Smooth muscle cell of the brain vasculature (primary cell): Measurements from ENCODE around the gene PCED1B.
"Not testable (repeated sequence)": the region's sequence is repeated elsewhere in the genome, so short reads cannot be mapped to it uniquely, and the experiment has no call there.

Source experiments
- DNase-seq: peaks from one replicate; pipeline ENCODE4 v3.0.0-alpha.2; 2012; ENCODE audit warnings: low read depth, low spot score

PCED1B gene

DNA sequence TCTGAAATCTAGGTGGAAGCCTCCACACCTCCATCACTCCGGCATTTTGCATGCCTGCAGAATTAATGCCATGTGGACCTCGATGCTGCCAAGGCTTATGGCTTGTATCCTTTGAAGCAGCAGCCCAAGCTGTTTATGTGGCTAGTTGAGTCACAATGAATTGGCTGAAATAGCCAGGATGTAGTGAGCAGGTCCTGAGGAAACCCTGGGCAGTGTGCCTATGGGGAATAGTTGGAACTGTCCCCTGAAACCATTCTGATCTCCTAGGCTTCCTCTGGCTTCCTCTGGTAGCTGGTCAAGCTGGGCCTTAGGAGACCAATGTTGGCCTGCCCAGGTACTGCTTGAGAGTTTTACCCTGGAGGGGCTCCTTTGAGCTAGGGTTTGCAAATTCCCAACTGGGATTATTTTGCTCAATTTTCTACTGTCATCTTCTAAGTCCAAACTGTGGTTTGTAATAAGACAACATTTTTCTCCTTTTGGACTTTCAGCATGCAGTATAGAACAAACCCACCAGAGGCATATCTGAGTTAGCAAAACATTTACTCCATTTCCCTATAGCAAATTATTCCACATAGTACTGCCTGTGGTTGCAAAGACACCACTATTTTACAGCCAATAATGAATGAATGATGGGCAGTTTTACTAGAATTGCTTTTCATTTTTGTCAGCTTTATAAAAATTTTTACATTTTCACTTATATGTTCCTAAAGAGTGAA lies 85.5 kb downstream of the PCED1B start:
- DNase-seq, result no peak

DNA sequence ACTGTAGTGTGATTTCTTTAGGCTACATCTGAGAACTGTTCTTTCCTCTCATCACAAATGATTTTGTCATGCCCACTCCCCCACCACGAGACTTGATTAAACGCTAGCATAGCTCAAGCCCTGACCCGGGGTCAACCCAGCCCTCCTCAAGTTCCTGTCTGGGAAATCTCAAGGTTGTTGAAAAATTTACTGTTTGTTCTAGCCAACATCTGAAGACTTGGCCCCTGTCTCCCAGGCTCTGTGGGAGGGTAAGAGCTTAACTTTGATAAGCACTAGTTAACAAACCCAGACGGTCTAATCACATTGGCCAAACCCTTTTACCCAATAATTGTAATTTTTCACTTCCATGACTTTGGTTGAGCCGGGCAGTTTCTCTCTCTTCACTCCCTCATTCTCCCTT lies 86.5 kb downstream of the PCED1B start:
- DNase-seq, result no peak

DNA sequence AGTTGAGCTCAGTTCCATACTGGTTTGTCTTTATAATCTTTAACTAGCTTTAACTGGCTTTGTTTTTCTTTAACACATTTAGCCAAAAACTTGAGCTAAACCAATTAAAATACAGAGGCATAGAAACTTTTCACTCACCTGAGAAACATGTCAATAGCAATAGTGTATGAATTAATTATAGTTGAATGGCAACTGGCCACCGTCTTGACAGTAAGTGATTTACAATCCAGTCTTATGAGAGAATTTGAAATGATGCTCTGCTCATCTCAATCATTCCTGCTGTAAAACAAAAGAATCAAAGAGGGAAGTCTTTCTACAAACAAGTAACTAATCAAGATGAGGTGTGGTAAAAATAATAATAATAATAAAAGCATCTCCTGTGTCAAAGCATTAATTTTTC lies 86.9 kb downstream of the PCED1B start:
- no peak for DNase-seq

DNA sequence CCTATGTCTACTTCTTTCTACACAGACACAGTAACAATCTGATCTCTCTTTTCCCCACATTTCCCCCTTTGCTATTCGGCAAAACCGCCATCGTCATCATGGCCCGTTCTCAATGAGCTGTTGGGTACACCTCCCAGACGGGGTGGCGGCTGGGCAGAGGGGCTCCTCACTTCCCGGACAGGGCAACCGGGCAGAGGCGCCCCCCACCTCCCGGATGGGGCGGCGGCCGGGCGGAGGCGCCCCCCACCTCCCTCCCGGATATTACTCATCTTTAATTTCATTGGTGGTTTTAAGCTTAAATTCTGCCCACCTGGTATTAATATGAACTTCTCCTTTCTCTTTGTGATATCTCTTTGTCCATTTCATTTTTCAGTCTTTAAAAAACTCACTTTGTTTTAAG lies 90.9 kb downstream of the PCED1B start:
- DNase-seq, result not testable (repeated sequence)

DNA sequence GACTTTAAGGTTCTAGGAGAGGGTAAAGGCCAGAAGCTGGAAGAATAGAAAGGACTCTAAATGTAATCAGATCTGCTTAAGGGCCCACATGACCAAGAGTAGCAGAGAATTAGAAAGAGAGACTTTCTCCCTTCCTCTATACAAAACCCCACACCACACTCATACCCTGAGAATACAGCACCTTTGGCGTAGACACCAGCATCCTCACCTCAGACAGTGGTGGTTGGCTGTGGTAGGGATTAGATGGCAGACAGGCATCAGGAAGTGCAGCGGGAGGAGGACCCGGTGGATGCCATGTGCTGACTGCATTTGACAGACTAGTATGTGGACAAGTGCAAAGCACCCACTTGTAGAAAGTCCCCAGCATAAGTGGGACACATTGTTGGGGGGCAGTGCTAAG lies 98.6 kb downstream of the PCED1B start:
- no peak for DNase-seq

DNA sequence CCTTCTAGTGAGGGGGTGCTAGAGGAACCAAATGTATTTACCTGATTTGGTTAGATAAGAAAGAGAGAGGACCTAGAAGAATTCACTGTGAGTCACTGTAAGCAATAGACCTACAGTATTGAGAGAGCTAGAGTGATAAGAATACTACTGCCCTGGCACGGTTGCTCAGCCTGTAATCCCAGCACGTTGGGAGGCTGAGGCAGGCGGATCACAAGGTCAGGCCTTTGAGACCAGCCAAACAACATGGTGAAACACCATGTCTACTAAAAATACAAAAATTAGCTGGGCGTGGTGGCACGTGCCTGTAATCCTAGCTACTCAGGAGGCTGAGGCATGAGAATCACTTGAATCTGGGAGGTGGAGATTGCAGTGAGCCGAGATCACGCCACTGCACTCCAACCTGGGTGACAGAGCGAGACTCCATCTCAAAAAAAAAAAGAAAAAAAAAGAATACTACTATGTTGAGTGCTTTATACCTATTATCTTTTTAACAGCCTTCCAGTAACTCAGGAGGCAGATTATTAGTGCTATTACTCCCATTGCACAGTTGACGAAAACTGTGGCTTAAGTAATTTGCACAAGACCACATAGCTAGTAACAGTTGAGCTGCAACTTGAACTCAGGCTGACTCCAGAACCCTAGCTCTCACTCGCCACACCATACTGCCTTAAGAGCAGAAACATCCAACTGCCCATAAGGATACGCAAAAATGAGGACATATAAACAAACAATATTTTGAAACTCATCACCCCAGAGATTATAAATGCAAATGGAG lies 102.9 kb downstream of the PCED1B start:
- not testable (repeated sequence) for DNase-seq

DNA sequence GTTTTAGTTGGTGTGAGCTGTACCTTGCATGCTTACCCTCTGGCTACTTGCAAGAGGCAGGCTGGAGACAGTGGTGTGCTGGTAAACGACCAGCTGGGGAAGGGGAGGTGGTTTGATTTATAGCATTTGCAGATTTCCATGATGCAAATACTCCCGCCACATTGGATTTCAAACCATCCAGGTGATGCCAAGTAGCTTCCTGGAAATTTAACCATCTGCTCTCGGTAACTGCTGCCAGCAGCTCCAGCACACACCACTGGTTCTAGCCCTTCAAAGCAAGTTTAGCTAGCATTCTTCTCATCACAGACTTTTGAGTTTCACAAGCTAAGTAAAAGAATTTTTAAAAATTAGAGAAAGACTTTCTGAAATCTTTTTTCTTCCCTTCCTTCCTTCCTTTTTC lies 104.8 kb downstream of the PCED1B start:
- no peak for DNase-seq

DNA sequence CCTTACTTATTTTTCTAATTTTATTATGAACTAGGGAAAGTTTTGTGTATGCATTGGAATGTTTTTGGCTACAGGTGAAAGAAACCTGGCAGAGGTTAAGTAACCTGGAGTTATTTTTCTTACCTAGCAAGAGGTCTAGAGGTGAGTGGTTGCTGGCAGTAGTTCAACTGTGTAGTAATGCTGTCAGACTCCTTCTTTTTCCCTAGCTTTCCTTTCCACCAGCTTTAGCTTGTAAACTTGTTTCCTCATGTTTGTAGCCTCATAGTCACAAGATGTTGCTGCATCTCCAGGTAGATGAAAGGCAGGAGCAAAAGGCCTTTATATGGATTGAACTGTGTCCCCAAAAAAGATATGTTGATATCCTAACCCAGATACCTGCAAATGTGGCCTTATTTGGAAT lies 105.4 kb downstream of the PCED1B start:
- DNase-seq, result no peak

DNA sequence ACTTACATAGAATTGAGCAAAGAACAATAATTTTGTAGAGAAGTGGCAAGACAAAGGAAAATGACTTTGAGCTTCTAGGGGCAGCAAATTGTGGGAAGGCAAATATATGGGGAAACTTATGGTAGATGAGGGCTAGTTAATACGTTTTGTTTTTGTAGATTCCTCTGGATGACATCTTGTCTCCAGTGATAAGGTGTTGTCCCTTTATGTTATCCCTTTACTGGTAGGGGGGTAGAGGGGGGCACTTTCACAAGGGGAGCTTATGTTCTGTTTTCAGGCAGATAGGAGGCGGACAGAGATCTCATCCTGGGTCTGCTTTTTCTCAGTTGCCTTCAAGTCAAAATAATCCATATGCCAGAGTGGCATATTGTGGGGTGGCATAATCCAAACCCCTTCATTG lies 106.8 kb downstream of the PCED1B start:
- no peak for DNase-seq

DNA sequence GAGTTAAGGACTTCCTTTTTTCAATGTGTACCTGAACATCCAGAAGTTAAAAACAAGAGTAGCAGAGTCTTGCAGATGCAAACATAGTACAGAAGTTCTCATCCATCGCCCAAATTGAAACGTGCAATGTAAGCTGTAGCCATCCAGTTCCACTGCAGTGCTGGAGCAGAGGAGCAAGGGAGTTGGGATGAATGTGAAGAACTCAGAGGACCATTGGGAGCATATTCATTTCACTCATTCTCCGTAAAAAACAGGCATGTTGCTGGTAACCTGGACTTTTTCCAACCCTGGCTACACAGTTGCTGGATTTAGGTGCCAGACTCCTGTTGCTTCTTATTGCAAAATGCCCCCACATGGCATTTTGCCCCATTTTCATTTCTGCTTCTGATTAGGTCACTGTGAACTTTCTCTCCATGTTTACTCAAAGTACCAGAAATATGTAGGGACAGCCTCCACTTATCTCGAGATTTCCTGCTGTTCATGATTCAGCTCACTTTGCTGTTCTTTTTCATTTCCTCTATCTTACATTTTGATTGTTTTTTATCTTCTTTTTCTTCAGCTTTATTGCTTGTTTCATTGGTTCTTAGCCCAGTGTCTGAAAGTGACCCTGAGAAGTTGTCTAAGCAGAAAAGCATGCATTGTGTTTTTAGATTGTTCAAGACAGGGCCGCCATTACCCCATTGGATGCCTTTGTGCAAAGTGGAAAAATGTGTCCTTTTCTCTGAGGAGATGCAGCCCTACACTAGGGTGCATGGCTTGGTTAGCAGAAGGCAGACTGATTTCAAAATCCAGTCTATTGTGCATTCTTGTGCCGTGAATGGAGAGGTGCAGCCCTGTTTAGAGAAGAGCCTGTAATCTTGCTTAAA lies 109.4 kb downstream of the PCED1B start:
- DNase-seq, result no peak

DNA sequence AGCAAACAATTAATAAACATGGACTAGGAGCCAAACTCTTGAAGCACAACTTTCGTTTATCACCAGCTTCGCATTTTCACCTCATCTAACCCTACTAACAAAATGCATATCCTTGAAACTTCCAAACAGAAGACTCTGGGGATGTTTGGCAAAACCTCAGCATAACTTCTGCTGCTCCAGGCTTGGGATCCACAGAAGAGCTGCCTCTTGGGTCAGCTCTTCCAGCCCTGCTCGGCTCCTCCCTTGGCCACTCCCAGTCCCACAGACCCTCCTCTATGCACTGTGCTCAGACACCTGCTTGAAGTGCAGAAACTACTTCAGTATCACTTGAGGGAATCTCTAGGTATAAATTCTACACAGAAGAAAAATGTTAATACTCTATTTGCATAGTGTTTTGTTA lies 110.3 kb downstream of the PCED1B start:
- no peak for DNase-seq

DNA sequence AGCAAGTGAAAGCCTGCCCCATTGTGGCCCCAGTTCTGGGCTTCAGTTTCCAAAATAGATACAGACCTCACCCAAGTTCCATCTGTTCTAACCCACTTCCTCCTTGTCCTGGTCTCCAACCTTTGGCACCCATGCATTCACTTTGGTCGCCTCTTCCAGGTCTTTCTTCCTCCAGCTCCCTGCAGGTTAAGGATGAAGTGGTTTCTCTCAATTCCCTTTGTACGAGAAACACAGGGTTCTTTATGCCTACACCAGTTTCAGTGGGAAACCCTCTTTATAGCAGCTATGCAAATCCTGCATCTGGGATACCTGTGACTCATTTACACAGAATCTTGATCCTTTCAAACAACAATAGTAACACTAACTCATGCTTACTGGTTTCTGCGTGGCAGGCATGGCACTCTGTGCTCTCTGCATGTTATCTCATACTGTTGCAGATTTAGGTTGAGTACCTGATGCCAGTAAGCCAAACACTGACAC lies 110.9 kb downstream of the PCED1B start:
- DNase-seq, result no peak

DNA sequence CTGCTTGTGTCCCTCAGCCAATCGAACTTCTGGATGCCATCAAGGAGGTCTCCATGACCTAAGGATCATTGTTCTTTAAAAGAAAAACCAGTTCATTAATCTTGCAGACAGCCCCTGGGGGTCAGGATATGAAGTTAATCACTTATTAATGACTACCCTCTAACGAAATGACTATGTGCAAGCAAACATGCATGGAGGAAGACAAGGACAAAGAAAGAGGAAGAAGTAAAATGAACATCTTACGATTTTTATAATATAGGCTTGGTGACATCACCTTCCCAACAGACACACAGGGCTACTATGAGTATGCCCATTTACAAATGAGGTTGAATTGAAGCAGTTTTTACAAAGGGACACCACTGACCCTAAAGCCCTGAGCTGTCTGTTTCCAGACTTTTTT lies 111.5 kb downstream of the PCED1B start:
- no peak for DNase-seq

DNA sequence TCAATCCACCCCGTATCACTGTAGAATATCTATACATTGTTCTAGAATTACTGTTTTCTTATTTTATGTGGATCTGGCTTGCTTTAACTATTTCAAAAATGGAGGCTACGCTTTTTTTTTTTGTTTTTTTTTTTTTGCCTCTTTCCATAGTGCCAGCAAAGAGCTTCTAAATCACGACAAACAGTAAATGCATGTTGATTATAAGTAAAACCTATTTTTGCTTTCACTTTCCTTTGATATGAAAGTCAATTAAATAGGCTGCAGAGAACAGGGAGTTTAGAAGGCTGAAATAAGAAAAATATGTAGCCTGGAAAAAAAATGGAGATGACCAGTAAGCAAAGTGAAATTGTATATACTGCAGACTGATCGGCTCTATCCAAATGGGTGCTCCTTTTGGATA lies 112.6 kb downstream of the PCED1B start:
- DNase-seq, result no peak

DNA sequence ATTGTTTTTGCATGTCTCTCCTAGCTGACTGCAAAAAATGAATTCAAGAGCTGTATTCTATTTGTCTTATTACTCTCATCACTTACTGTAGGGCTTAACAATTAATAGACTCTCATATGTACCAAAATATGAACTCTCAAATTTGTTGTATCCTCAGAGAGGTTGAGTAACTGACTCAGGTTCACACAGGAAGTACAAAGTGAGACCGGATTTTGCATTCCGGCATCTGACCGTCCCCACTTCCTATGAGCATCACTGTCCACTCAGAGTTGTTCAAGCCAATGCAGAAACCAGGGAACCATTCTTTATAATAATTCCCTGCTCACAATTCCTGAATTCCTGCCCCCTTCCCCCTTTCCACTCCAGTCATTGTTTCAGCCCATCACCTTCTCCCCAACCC lies 113.6 kb downstream of the PCED1B start:
- DNase-seq, result no peak

DNA sequence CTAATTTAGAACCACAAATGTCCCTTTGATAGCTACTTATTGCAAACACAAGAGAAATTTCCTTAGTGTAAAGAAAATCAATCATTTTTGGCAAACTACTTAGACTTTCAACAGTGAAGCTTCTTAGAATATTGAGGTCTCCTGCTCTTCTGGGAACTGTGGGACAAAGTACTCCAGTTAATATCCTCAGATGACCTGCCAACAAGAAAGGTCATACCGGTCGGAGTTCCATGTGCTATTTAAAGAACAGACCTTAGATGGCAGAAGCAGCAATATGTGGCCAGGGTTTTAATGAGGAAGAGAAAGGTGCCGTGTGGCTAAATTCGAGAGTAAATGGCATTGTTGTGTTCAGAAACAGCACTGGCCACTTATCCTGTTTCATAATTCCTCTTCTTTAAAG lies 115.1 kb downstream of the PCED1B start:
- DNase-seq, result no peak

DNA sequence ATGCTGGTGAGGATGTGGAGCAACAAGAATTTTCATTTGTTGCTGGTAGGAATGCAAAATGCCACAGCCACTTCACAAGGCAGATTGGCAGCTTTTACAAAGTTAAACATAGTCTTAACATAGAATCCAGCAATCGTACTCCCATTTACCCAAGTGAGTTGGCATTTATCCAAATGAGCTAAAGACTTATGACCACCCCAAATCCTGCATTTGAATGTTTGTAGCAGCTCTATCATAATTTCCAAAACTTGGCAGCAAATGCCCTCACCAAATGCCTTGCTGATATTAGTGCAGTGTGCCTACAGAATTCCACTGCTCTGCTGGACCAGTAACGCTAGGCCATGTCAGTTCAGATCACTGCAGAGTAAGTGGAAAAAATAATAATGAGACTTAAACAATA lies 121.0 kb downstream of the PCED1B start:
- no peak for DNase-seq

DNA sequence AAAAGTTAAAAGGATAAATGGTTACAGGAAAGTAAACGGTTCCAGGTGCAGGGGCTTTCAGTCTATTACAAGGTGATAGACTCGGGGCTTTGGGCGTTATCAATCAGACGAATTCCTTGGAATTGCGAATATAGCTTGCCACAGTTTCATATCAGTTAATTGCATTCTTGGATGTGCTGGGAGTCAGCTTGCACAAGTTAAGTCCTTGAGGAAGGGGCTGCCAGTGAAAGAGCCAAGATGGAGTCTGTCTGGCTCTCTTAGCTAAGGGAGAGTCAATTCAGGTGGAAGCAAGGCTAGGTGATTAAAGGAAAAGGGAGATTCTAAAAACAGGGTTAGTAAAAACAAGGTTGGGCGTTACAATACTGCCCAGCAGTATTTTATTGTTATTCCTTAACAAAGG lies 121.8 kb downstream of the PCED1B start:
- DNase-seq, result not testable (repeated sequence)

DNA sequence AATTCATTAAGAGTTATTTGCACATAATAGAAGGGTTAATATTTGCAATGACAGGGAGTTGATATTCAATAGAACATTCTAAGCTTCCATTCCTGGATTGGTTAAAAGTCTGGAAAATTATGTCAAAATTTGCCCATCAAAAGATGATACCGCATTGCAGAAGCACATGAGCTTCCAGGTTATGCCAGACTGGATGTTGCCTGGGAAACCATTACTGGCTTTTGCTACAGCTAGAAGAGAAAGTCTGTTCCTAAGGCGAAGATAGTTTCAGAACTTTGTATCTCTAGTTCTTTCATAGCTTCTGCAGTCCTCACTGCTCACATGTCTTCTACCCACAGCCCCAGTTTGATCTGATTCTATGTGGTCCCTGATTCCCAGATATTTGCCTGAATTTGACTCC lies 122.8 kb downstream of the PCED1B start:
- DNase-seq, result no peak

DNA sequence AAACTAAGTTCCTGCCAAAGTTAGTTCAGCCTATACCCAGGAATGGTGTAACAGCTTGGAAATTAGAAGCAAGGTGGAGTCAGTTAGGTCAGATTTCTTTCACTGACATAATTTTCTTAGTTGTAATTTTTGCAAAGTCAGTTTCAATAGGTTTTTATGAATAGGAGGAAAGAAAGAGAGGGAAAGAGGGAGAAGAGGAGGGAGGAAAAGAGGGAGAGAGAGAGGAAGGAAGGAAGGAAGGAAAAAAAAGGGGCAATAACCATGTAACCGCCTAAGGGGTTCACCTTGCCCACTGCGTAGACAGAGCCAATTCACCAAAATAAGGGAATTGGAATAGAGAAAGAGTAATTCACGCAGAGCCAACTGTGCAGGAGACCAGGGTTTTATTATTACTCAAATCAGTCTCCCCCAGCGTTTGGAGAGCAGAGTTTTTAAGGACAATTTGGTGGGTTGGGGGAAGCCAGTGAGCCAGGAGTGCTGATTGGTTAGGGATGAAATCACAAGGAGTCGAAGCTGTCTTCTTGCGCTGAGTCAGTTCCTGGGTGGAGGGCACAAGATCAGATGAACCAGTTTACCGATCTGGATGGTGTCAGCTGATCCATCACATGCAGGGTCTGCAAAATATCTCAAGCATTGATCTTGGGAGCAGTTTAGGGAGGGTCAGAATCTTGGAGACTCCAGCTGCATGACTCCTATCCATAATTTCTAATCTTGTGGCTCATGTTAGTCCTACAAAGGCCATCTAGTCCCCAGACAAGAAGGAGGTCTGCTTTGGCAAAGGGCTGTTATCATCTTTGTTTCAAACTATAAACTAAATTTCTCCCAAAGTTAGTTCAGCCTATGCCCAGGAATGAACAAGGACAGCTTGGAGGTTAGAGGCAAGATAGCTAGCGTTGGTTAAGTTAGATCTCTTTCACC lies 126.4 kb downstream of the PCED1B start:
- DNase-seq, result no peak
